HepG2 (cell line): Measurements from ENCODE around the gene KRT73.

Experiments
- ESRRA ChIP-seq: sonication (generic); formaldehyde crosslinking; IDR thresholded peaks from 2 replicates; pipeline ENCODE4 v1.5.1; 2020; ENCODE audit warnings: mild to moderate bottlenecking, low read depth, missing genetic modification reagents
- MYPOP ChIP-seq: sonication (generic); formaldehyde crosslinking; IDR thresholded peaks from 2 replicates; pipeline ENCODE4 v1.8.1; 2023; ENCODE audit warnings: mild to moderate bottlenecking, moderate library complexity, missing genetic modification reagents
- NR2F2 ChIP-seq: IDR thresholded peaks from 2 replicates; pipeline ENCODE4 v1.6.1; 2012; ENCODE audit warnings: low read depth, inconsistent platforms, borderline replicate concordance
- PBX2 ChIP-seq: IDR thresholded peaks from 2 replicates; pipeline ENCODE4 v1.6.1; 2016; ENCODE audit warnings: control low read depth
- POLR2A ChIP-seq, 2 experiments: IDR thresholded peaks; 2 replicates each; pipeline ENCODE4 v1.6.1; 2011; ENCODE audit warnings: low read depth in 2 of 2, low read length in 2 of 2, mild to moderate bottlenecking in 1 of 2, moderate library complexity in 1 of 2; ENCODE audit not compliant: insufficient read depth in 1 of 2
- POLR2AphosphoS5 ChIP-seq: IDR thresholded peaks from 2 replicates; pipeline ENCODE4 v1.6.1; 2012; ENCODE audit warnings: low read depth, low read length
- SP1 ChIP-seq, 2 experiments: fragments of 450-650 bp in 1 of 2; sonication (generic) in 1 of 2; formaldehyde crosslinking in 1 of 2; IDR thresholded peaks; 2 replicates each; pipeline versions ENCODE4 v1.4.0 to v1.6.1; 2016 to 2020; ENCODE audit warnings: missing genetic modification reagents in 1 of 2
- SRF ChIP-seq: IDR thresholded peaks from 2 replicates; pipeline ENCODE4 v1.6.1; 2011; ENCODE audit warnings: mild to moderate bottlenecking, low read depth, low read length, moderate library complexity
- ZNF121 ChIP-seq: sonication (generic); formaldehyde crosslinking; IDR thresholded peaks from 2 replicates; pipeline ENCODE4 v1.5.0; 2020; ENCODE audit warnings: mild to moderate bottlenecking, missing genetic modification reagents
- ZNF180 ChIP-seq: sonication (generic); formaldehyde crosslinking; IDR thresholded peaks from 2 replicates; pipeline ENCODE4 v1.4.0; 2020; ENCODE audit warnings: low read depth, missing genetic modification reagents, borderline replicate concordance
- ZNF691 ChIP-seq: sonication (generic); formaldehyde crosslinking; IDR thresholded peaks from 2 replicates; pipeline ENCODE4 v1.4.0; 2020; ENCODE audit warnings: missing genetic modification reagents, low read depth, mild to moderate bottlenecking, borderline replicate concordance
- TF ChIP-seq, protein P1 (sequence below): sonication (generic); formaldehyde crosslinking; IDR thresholded peaks from 2 replicates; pipeline ENCODE4 v1.5.0; 2020; ENCODE audit warnings: mild to moderate bottlenecking, missing genetic modification reagents, moderate library complexity

DNA sequence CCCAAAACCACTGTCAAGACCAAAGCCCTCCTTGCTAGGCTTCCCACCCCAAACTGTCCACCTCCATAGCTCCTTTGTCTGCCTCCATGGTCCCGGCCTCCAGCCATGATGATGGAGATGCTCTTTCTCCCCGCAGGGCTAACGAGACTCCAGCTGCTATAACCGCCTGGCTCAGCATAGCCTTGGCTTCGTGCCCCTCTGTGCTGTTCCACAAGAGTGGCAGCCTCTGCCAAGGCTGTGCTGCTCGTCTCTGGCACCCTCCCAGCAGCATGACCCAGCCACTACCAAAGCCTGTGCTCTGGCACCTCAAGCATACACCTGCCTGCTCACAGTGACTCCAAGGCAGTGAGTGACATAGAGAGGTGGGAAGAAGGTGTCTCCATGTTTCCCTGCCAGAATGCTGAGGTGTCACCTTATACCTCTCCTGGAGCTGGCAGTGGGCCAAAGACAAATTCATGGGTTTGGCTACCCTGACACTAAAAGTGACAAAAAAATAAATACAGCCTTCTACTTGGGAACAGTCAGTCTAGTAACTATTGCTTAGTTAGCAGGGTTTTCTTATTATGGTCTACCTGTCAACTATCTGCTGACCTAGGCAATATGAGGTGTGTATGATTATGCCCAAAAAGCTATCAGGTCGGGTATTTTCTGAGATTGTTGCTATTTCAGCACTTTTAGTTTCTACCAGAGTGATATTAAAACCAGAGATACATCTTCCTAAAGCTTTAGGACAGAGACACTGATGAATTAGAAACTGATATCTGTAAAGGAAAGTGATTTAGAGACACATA is 16.1 kb upstream of the KRT73 start:
- TF ChIP-seq POLR2AphosphoS5 (no peak), ESRRA (no peak), ZNF121 (CRISPR knock-in tag) (no peak), POLR2A (IDR thresholded peaks at IDR 0.05; ENCODE audit: insufficient read depth in 1 of 2, low read depth in 2 of 2, low read length in 2 of 2) (no peak), NR2F2 (no peak), ZNF691 (CRISPR knock-in tag) (no peak), ZNF180 (CRISPR knock-in tag) (no peak), SRF (no peak), MYPOP (CRISPR knock-in tag) (no peak), SP1 (IDR thresholded peaks at IDR 0.05) (no peak), SP1 (CRISPR knock-in tag; IDR thresholded peaks at IDR 0.05) (no peak), PBX2 (no peak)
- TF ChIP-seq, protein P1, sequence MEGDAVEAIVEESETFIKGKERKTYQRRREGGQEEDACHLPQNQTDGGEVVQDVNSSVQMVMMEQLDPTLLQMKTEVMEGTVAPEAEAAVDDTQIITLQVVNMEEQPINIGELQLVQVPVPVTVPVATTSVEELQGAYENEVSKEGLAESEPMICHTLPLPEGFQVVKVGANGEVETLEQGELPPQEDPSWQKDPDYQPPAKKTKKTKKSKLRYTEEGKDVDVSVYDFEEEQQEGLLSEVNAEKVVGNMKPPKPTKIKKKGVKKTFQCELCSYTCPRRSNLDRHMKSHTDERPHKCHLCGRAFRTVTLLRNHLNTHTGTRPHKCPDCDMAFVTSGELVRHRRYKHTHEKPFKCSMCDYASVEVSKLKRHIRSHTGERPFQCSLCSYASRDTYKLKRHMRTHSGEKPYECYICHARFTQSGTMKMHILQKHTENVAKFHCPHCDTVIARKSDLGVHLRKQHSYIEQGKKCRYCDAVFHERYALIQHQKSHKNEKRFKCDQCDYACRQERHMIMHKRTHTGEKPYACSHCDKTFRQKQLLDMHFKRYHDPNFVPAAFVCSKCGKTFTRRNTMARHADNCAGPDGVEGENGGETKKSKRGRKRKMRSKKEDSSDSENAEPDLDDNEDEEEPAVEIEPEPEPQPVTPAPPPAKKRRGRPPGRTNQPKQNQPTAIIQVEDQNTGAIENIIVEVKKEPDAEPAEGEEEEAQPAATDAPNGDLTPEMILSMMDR (CRISPR knock-in tag) = no peak
